Measurements from ENCODE around the gene ARHGDIA.
A peak's percentile ranks its signal among the peaks of the same experiment; 100 is the strongest.

Gene ARHGDIA

GRCh38 chr17:81858967-81859905, 11.9 kb downstream of the ARHGDIA start:
- TF ChIP-seq ZFX (IDR thresholded peaks at IDR 0.05) = no peak
- no peak for TF ChIP-seq CTCF (conservative IDR thresholded peaks at IDR 0.05)
- peak overlapping the region; percentile 96 for H3K27ac ChIP-seq

- peak overlapping the region; percentile 96 for H3K27ac ChIP-seq
- no peak for TF ChIP-seq ZFX (IDR thresholded peaks at IDR 0.05)
- TF ChIP-seq CTCF (conservative IDR thresholded peaks at IDR 0.05) = no peak
Measured at GRCh38 chr17:81858170-81858966, 12.8 kb downstream of the ARHGDIA start.

- TF ChIP-seq CTCF (conservative IDR thresholded peaks at IDR 0.05) = no peak
- no peak for TF ChIP-seq ZFX (IDR thresholded peaks at IDR 0.05)
- H3K27ac ChIP-seq = no peak overlapping the region
Measured at GRCh38 chr17:81854974-81855774, 16.0 kb downstream of the ARHGDIA start.

GRCh38 chr17:81852237-81852636, 18.9 kb downstream of the ARHGDIA start:
- TF ChIP-seq CTCF (conservative IDR thresholded peaks at IDR 0.05) = no peak
- TF ChIP-seq ZFX (IDR thresholded peaks at IDR 0.05) = no peak
- H3K27ac ChIP-seq = no peak overlapping the region

GRCh38 chr17:81851423-81851822, 19.7 kb downstream of the ARHGDIA start:
- no peak for TF ChIP-seq CTCF (conservative IDR thresholded peaks at IDR 0.05)
- TF ChIP-seq ZFX (IDR thresholded peaks at IDR 0.05) = no peak
- H3K27ac ChIP-seq = no peak overlapping the region

- no peak for TF ChIP-seq CTCF (conservative IDR thresholded peaks at IDR 0.05)
- TF ChIP-seq ZFX (IDR thresholded peaks at IDR 0.05) = no peak
- H3K27ac ChIP-seq = no peak overlapping the region
Measured at GRCh38 chr17:81849457-81849856, 21.7 kb downstream of the ARHGDIA start.
